SU-DHL-6 (cell line): ENCODE data around the gene ROCK2.

Source experiments
- H2AFZ ChIP-seq: fragments of 200-600 bp; sonication (generic); 2 replicates; pipeline ENCODE4 v1.6.1; 2014; ENCODE audit warnings: low read depth, mild to moderate bottlenecking, moderate library complexity, mixed read lengths, antibody characterized with exemption, low read length; ENCODE audit not compliant: severe bottlenecking
- H3F3A ChIP-seq: fragments of 200-600 bp; shearing (Covaris generic); 2 replicates; pipeline ENCODE4 v1.6.0; 2016; ENCODE audit warnings: antibody characterized with exemption, mild to moderate bottlenecking; ENCODE audit not compliant: insufficient read depth
- H3K27ac ChIP-seq: fragments of 200-600 bp; sonication (generic); 2 replicates; pipeline ENCODE4 v1.5.1; 2016; ENCODE audit warnings: low read depth, mild to moderate bottlenecking, low read length, moderate library complexity, mixed read lengths
- H3K27me3 ChIP-seq: fragments of 200-600 bp; sonication (generic), shearing (Covaris generic); 2 replicates; pipeline ENCODE4 v1.6.0; 2014; ENCODE audit warnings: mild to moderate bottlenecking, low read length
- H3K36me3 ChIP-seq: fragments of 200-600 bp; sonication (generic); 2 replicates; pipeline ENCODE4 v1.6.1; 2014; ENCODE audit warnings: mild to moderate bottlenecking, low read length, mixed read lengths
- H3K4me2 ChIP-seq: fragments of 300-600, 200-600 bp; shearing (Covaris generic), sonication (generic); 2 replicates; pipeline ENCODE4 v1.6.0; 2014; ENCODE audit warnings: low read length, low read depth, mild to moderate bottlenecking; ENCODE audit not compliant: poor library complexity, severe bottlenecking
- H3K4me3 ChIP-seq: fragments of 200-600 bp; sonication (generic); 2 replicates; pipeline ENCODE4 v1.5.1; 2014; ENCODE audit warnings: antibody characterized with exemption, low read length, mild to moderate bottlenecking, mixed read lengths; ENCODE audit not compliant: insufficient read depth, poor library complexity, severe bottlenecking
- H3K79me2 ChIP-seq: fragments of 200-600 bp; sonication (generic); 2 replicates; pipeline ENCODE4 v1.6.1; 2014; ENCODE audit warnings: mild to moderate bottlenecking, low read length, moderate library complexity; ENCODE audit not compliant: insufficient read depth
- H3K9ac ChIP-seq: fragments of 200-600 bp; sonication (generic); 2 replicates; pipeline ENCODE4 v1.7.0; 2014; ENCODE audit warnings: mild to moderate bottlenecking, low read length
- H3K9me2 ChIP-seq: fragments of 200-600 bp; sonication (generic); replicated peaks from 2 replicates; pipeline ENCODE4 v1.6.1; 2014; ENCODE audit warnings: low read length; ENCODE audit not compliant: insufficient read depth
- H3K9me3 ChIP-seq: fragments of 200-600 bp; sonication (generic); 2 replicates; pipeline ENCODE4 v1.6.1; 2014; ENCODE audit warnings: low read length, mixed read lengths; ENCODE audit not compliant: insufficient read depth
- H4K20me1 ChIP-seq: fragments of 200-600 bp; sonication (generic); 2 replicates; pipeline ENCODE4 v1.6.1; 2014; ENCODE audit warnings: low read depth, mild to moderate bottlenecking, antibody characterized with exemption, low read length, moderate library complexity, mixed read lengths
- EZH2phosphoT487 ChIP-seq: fragments of 200-600 bp; sonication (generic), shearing (Covaris generic); conservative IDR thresholded peaks from 2 replicates; pipeline ENCODE4 v1.6.1; 2018; ENCODE audit warnings: mild to moderate bottlenecking, antibody characterized with exemption, low read length, moderate library complexity, mixed read lengths
- TF ChIP-seq, protein P1 (sequence below): fragments of 200-600 bp; sonication (generic); IDR thresholded peaks from one replicate; pipeline ENCODE4 v1.5.1; 2017; ENCODE audit warnings: antibody characterized with exemption, mild to moderate bottlenecking, low read length, moderate library complexity; ENCODE audit not compliant: insufficient read depth, poor library complexity, severe bottlenecking

Gene ROCK2

DNA sequence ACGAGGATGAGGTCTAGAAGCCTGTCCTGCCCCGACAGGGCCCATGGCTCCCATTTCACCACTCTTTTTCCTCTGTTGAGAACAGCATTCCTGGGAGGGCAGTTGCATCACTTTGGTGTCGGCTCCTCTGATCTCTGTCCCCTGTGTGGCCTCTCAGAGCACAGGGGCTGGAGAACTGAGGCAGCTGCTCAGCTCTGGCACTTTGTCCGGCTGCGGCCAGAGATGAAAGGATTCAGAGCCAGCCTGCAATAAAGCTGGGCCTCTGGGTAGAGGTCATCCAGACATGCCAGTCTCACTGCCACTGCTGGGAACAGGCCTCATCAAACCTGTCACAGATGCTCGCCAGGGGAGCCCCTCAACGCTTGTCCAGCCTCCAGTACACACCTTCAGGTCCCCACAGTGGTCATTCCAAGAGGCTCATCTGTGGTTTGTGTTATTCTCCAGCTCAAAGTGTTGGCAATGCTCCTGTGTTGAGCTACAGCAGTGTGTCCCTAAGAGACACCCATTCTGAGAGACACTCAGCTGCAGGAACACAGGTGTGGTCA lies 13.1 kb upstream of the ROCK2 start:
- no peak overlapping the region for H3K27ac ChIP-seq
- H3K4me3 ChIP-seq, result no peak overlapping the region
- no peaks in the 10 kb centered on the region for H3K9me2 ChIP-seq
- H3K9ac ChIP-seq, result no peak overlapping the region
- H3F3A ChIP-seq, result no peaks in the 10 kb centered on the region
- H3K36me3 ChIP-seq, result no peaks in the 10 kb centered on the region
- no peak overlapping the region for H3K4me2 ChIP-seq
- no peaks in the 10 kb centered on the region for H3K27me3 ChIP-seq
- H3K9me3 ChIP-seq, result no peaks in the 10 kb centered on the region
- no peaks in the 10 kb centered on the region for H4K20me1 ChIP-seq
- TF ChIP-seq, protein P1, sequence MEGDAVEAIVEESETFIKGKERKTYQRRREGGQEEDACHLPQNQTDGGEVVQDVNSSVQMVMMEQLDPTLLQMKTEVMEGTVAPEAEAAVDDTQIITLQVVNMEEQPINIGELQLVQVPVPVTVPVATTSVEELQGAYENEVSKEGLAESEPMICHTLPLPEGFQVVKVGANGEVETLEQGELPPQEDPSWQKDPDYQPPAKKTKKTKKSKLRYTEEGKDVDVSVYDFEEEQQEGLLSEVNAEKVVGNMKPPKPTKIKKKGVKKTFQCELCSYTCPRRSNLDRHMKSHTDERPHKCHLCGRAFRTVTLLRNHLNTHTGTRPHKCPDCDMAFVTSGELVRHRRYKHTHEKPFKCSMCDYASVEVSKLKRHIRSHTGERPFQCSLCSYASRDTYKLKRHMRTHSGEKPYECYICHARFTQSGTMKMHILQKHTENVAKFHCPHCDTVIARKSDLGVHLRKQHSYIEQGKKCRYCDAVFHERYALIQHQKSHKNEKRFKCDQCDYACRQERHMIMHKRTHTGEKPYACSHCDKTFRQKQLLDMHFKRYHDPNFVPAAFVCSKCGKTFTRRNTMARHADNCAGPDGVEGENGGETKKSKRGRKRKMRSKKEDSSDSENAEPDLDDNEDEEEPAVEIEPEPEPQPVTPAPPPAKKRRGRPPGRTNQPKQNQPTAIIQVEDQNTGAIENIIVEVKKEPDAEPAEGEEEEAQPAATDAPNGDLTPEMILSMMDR, result no peak
- TF ChIP-seq EZH2phosphoT487, result no peak
- no peaks in the 10 kb centered on the region for H3K79me2 ChIP-seq
- no peak overlapping the region for H2AFZ ChIP-seq

DNA sequence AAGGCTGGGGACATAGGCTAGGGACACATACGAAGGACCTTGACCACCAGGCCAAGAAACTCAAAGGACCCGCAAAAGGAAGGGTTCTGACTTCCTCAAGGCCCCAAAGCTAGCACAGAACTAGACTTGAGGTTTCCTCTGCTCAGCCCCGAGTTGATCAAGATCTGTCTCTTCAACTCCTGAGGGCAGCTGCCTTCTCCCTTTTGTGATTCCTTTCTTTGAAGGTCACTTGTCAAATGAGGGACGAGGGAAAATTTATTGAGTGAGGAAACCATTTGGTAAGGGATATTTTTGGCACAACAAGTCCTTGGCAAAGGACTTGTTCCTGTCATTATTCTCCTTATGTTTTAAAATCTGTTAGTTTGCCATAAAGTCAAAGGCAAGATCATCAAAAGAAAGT lies 12.3 kb upstream of the ROCK2 start:
- Histone ChIP-seq H3K4me3 (no peak overlapping the region), H3K27ac (no peak overlapping the region), H3K36me3 (no peaks in the 10 kb centered on the region), H3K9me2 (no peaks in the 10 kb centered on the region), H3K79me2 (no peaks in the 10 kb centered on the region), H3K9ac (no peak overlapping the region), H3K4me2 (no peak overlapping the region), H3K27me3 (no peaks in the 10 kb centered on the region), H3F3A (no peaks in the 10 kb centered on the region), H2AFZ (no peak overlapping the region), H3K9me3 (no peaks in the 10 kb centered on the region), H4K20me1 (no peaks in the 10 kb centered on the region)
- TF ChIP-seq EZH2phosphoT487, result no peak
- TF ChIP-seq, protein P1, result no peak

DNA sequence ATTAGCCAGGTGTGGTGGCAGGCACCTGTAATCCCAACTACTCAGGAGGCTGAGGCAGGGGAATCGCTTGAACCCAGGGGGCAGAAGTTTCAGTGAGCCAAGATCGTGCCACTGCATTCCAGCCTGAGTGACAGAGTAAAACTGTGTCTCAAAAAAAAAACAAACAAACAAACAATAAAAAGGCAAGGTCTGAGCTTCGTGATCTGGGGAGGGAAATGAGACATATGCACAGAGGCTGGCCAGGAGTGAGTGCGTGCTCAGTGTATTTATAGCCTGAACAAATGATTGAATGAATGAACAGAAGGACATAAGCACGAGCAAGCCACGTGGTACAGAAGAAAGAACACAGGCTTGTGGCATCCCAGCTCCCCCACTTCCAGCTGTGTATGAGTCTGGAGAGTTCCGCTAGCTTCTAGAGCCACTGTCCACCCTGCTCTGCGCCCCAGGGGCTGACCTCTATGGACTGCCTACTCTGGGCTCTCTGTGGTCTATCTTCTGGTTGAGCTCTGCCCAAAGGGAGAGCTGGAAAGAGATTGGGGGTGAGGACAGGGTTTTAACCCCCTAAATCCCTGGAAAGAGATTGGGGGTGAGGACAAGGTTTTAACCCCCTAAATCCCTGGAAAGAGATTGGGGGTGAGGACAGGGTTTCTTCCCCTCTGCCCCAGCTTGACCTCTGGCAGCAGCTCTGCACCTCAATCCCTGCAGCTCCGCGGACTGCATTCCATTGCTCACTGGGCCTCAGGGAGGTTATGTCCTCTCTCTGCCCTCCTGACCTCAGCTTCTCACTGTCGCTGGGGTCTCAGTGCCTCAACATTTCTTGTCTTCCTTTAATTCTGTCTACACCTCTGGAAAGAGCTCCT lies 11.0 kb upstream of the ROCK2 start:
- Histone ChIP-seq H3F3A (no peaks in the 10 kb centered on the region), H4K20me1 (no peaks in the 10 kb centered on the region), H3K27ac (no peak overlapping the region), H3K9ac (no peak overlapping the region), H3K4me2 (no peak overlapping the region), H3K79me2 (no peaks in the 10 kb centered on the region), H3K36me3 (no peaks in the 10 kb centered on the region), H3K9me3 (no peaks in the 10 kb centered on the region), H2AFZ (no peak overlapping the region), H3K9me2 (no peaks in the 10 kb centered on the region), H3K4me3 (no peak overlapping the region), H3K27me3 (no peaks in the 10 kb centered on the region)
- TF ChIP-seq, protein P1, result no peak
- no peak for TF ChIP-seq EZH2phosphoT487
